HL-60/S4 treated with retinoic acid at 250 ng/mL for 4 days and 3 days (cell line): ENCODE results near the gene MTLN.
"Not testable (repeated sequence)": the region's sequence is repeated elsewhere in the genome, so short reads cannot be mapped to it uniquely, and the experiment has no call there.

Experiments
- in situ Hi-C: fragments of 300-500 bp; cut with MboI; formaldehyde crosslinking; loops from 2 replicates; pipeline ENCODE4 v1.7.0; 2022; ENCODE audit warnings: low sequenced_read_pairs

MTLN gene

DNA sequence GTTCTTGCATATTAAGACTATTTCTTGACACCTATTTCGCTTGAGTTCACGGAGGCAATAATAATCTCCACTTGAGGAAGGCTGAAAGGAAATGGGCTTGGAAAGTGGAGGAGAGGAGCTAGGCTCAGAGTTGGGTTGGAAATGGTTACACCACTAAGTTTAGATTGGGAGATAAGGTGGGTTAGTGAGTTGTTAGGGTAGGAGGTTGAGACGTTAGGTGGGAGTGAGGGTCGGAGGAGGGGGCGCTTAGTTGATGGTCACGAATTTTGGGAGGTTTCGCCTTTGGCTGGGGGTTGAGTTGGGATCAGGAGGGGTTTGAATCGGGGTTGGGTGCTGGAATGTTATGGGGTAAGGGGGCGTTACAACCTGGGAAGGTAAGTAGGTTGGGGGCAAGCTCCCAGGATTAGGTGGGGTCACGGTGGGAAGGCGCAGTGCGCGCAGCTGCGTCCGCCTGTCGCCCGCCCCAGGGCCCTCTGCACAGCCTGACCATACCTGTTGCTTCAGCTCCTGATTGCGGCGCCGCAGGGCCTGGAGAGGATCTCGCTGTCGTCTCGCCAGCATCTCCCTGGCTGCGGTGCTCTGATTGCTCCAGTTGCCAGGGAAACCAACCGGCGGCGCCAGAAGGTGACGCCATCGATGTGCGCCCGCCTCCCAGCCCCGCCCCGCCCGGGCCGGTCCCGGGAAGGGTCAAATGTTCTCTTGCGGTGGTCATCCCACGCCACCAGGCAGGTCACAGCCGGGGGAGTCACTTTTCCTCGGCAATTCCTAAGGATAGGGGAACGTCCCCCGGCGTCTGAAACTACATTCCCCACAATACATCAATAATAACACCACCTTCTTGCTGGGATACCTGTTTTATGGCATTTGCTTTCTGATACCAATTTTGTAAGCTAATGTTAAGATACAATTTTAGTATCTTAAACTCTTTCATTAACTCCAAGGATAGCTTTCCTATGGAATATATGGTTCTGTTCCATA is 7.7 kb downstream of the MTLN start, which contains the start of gene NPHP1:
NPHP1 (minus strand) TSS at position 606 of the 978 bp plus-strand sequence; CDS start at position 561, 45 bp downstream.
- in situ Hi-C loops: no loop called here

DNA sequence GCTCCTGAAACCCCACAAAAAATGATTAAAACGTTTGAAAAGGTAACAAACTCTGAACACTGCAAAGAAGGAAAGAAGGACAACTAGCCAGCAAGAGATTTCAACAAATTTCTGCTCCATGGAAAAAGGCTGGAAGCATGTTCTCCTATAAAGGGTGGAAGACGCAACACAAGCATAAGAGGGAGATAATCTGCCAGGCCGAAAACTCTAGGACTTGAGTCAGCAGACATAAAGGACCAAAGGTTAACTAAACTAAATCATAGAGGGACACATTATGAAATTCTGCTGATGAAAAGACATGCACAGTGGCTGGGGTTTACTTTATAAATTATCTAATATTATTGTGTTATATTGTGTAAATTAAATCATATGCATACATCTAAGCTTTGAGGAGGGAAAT is 14.3 kb downstream of the MTLN start:
- in situ Hi-C loops: no loop called here

DNA sequence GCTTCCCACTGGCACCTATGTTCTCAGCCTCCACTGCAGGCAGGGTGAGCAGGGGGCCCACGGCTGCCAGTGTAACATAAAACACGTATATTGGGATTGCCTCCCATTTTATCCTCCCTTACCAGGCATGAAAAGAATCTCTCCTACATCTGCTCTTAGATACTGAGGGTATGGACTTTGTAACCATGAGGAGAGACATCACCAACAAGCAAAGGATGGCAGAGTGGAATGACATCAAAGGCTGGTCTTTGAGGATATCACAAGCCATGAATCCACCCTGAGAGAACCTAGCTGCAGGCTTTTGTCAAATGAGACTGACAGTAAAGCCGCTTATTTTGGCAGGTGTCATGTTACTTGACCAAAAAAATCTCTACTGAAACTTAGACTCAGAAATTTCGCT is 14.9 kb downstream of the MTLN start:
- in situ Hi-C loops: no loop called here

DNA sequence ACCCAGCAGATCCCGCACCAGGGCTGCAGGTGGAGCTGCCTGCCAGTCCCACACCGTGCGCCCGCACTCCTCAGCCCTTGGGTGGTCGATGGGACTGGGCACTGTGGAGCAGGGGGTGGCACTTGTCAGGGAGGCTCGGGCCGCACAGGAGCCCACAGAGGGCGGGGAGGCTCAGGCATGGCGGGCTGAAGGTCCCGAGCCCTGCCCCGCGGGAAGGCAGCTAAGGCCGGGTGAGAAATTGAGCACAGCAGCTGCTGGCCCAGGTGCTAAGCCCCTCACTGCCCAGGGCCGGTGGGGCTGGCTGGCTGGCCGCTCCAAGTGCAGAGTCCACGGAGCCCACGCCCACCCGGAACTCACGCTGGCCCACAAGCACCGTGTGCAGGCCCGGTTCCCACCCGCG is 22.2 kb downstream of the MTLN start:
- in situ Hi-C loops: not testable (repeated sequence)

DNA sequence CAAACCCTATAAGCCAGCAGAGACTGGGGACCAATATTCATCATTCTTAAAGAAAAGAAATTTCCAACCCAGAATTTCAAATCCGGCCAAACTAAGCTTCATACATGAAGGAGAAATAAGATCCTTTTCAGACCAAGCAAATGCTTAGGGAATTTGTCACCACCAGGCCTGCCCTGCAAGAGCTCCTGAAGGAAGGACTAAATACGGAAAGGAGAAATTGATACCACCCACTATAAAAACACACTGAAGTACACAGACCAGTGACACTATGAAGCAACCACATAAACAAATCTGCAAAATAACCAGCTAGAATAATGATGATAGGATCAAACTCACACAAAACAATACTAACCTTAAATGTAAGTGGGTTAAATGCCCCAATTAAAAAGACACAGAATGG is 29.9 kb downstream of the MTLN start:
- in situ Hi-C loops: no loop called here

DNA sequence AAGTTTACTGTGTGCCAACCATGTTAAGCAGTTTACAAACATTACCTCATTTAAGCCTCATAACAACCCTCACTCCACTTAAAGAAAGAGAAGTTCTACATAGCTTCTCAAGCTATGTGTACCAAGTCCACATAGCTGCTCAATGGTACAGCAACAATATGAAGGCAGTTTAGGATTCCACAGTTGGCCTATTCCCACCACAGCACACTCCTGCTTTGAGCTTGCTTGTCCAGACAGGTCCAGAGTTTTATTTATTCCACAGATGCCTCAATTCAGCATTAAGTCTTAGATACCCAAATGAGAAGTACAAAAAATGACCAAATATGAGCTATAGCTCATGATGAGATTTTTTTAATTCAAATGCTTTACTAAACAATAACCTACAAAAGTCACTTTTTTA is 32.3 kb downstream of the MTLN start:
- in situ Hi-C loops: no loop called here

DNA sequence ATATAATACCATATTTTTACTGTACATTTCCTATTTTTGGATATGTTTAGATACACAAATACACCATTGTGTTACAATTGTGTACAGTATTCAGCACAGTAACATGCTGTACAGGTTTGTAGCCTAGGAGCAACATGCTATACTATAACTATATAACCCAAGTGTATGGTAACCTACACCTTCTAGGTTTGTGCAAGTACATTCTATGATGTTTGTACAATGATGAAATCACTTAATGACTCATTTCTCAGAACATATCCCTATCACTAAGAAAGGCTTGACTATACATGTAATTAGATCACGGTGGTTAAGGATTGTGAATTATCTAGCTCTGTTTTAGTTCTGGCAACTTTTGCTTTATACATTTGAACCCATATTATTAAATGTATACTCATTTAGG is 38.8 kb downstream of the MTLN start:
- in situ Hi-C loops: no loop called here

DNA sequence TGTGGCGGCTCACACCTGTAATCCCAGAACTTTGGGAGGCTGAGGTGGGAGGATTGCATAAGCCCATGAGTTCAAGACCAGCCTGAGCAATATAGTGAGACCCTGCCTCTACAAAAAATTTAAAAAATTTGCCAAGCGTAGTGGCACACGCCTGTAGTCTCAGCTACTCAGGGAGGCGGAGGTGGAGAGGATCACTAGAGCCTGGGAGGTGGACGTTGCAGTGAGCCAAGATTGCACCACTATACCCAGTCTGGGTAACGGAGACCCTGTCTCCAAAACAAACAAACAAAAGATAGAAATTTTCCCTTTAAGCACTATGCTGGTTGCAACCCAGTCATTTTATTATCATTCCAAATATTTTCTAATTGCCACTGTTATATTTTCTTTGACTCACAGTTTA is 39.8 kb downstream of the MTLN start:
- in situ Hi-C loops: no loop called here

DNA sequence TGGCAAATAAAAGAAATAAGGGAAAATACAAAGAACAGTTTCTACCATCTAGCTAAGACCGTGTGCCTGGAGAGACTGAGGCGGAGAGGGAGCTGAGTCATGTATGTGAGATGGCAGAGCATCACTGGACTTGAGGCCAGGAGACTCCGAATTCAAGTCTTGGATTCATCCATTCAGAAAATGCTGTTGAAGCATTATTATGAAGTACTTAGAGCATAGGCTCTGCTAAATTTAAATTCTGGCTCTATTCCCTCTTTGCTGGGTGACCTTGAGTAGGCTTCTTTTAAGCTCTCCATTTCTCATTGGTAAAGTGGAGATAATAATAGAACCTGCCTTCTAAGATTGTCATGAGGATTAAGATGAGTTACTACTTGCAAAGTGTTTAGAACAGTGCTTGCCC is 42.2 kb downstream of the MTLN start:
- in situ Hi-C loops: no loop called here

DNA sequence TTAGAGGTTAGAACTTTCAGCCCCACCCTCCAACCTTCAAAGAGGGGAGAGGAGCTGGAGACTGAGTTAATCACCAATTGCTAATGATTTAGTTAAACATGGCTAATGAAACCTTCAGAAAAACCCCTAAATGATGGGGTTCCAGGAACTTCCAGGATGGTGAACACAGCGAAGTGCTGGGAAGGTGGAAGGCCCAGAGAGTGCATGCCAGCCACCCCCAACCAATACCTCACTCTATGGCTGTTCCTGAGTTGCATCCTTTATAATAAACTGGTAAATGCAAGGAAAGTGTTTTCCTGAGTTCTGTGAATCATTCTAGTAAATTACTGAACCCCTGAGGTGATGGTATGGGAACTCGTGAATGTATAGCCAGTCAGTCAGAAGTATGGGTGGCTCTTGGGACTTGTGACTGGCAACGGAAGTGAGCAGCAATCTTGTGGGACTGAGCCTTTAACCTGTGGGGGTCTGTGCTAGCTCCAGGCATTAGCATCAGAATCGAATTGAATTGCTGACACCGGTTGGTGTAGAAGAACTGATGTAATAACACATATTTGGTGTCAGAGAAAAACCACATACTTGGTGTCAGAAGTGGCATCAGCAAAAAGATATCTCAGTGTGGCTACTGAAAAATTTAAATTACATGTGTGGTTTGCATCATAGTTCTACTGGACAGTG is 44.9 kb downstream of the MTLN start:
- in situ Hi-C loops: no loop called here

DNA sequence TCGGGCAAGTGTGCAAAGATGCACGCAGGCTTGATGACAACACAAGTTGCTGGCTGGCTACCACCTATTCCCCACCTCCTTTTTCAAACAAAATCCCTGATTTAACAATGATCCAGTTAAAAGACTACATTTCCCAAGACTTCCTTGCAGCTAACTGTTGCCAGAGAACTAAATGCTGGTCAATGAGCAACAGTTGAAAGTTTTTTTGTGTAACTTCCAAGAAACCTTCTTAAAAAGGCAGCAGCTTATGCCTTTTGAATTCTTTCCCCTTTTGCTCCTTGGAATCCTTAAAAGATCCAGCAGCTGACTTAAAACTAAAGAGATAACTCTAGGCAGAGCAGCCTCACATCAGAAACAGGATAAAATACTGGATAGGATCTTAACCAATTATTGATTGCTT is 46.1 kb downstream of the MTLN start:
- in situ Hi-C loops: no loop called here
